Fibroblast of the aortic adventitia (primary cell): Measurements from ENCODE around the gene BCL11B. TPM values are rescaled to one million over a fixed set of nuclear protein-coding genes. Genes with fewer than 3 reads are reported as not detected.

Experiments used
- DNase-seq: peaks from one replicate; pipeline ENCODE4 v3.0.0-alpha.2; 2010; ENCODE audit warnings: low read depth
- H3K4me3 ChIP-seq: 2 replicates; pipeline ENCODE4 v1.5.1; 2011; ENCODE audit warnings: low read depth, mild to moderate bottlenecking, control low read depth, low read length, moderate library complexity
- CTCF ChIP-seq: IDR thresholded peaks from 2 replicates; pipeline ENCODE4 v1.5.1; 2011; ENCODE audit warnings: mild to moderate bottlenecking, low read length, control low read depth, inconsistent platforms; ENCODE audit not compliant: insufficient read depth
- total RNA-seq: library from RNA; depleted of rRNA; stranded (reverse); fragments of >200 nt; gene quantifications from 2 replicates; pipeline ENCODE4 v1.2.3, GENCODE V29; 2012; ENCODE audit warnings: low replicate concordance

The BCL11B gene
- total RNA-seq, 1 donor = 0.09 TPM

GRCh38 chr14:99148861-99149610, 123.0 kb downstream of the BCL11B start:
- no peak for TF ChIP-seq CTCF
- H3K4me3 ChIP-seq = no peak overlapping the region
- DNase-seq = no peak

DNA sequence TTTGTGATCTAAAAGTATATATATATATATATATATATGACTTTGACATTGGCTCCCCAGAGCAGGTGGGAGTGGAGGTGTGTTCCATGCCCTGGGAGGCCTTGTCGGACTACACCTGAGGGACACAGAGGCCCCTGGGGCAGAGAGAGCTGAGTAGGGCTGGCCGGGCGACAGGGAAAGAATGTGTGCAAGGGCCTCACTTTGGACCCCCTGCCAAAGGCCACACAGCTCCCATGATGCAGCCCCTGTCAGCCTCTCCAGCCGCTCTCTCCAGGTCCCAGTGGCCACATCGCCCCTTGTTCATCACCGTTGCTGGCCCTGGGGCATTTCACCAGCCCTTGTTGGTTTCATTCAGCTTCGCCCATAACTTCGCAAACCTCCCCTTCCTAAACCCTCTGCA, 123.9 kb downstream of the BCL11B start:
- no peak for DNase-seq
- no peak for TF ChIP-seq CTCF
- H3K4me3 ChIP-seq = no peak overlapping the region

GRCh38 chr14:99147366-99147740, 124.6 kb downstream of the BCL11B start:
- TF ChIP-seq CTCF = no peak
- DNase-seq = no peak
- H3K4me3 ChIP-seq = no peak overlapping the region

DNA sequence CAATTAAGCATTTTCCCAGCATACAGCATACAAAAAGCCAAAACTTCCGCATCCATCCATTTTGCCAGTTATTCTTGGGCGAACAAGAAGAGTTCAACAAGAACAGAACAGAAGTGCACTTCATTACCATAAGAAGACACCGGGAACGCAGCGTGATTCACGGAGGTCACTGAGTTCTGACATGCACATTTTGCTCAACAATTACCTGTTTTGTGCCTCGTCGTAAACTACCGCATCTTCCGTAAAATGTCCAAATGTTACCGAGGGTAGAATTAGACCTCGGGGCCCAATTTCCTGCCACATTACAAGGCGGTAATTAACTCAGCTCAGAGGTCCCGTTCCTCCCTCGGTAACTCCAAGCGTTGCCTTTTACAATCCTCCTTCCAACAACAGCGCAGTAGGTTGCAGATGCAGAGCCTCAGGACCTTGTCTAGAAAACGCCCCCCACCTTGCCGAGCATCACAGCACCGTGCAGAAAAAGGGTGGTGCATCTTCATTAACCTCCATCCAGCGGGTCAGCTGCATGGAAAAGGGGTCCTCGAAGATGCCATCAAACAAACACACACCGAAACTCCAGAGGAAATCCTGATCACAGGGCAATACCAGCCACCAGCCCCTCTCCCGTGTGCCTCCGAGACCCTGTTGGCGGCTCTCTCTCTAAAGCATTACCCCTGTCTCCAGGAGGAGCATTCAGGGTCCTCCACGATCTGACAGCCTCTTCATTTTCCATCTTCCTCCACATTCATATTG, 125.2 kb downstream of the BCL11B start:
- DNase-seq = no peak
- TF ChIP-seq CTCF = no peak
- H3K4me3 ChIP-seq = no peak overlapping the region

DNA sequence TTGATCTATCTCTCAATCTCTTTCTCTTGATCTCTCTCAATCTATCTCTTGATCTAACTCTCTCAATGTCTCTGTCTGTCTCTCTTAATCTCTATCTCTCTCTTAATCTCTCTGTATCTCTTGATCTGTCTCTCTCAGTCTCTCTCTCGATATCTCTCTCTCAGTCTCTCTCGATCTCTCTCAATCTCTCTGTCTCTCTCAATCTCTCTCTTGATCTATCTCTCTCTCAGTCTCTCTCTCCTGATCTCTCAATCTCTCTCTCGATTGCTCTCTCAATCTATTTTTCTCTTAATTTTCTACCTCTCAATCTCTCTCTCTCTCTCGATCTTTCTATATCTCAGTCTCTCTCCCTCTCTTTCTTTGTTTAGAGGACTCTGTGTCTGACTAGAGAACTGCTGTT, 126.7 kb downstream of the BCL11B start:
- DNase-seq = no peak
- H3K4me3 ChIP-seq = no peak overlapping the region
- no peak for TF ChIP-seq CTCF

GRCh38 chr14:99143793-99144192, 128.2 kb downstream of the BCL11B start:
- no peak overlapping the region for H3K4me3 ChIP-seq
- no peak for TF ChIP-seq CTCF
- DNase-seq = no peak

DNA sequence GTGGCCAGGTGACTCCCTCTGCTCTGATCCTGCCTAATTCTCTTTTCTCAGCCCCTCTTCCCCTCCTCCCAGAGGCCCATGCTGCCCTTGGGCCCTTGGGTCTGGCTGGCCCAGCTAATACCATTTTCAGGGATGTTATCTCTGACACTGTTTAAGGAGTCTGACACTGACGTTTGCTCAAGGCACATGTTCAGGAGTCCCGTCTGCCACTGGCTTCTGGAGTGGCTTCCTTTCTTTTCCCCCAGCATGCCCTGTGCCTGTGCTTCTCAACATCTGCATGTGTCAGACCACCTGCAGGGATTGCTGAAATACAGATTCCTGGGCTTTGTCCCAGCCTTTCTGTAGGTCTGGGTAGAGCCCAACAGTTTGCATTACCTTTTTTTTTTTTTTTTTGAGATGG, 128.9 kb downstream of the BCL11B start:
- H3K4me3 ChIP-seq = no peak overlapping the region
- no peak for DNase-seq
- TF ChIP-seq CTCF = no peak
